ENCODE measurements around the gene ENTHD1.

Gene ENTHD1

DNA sequence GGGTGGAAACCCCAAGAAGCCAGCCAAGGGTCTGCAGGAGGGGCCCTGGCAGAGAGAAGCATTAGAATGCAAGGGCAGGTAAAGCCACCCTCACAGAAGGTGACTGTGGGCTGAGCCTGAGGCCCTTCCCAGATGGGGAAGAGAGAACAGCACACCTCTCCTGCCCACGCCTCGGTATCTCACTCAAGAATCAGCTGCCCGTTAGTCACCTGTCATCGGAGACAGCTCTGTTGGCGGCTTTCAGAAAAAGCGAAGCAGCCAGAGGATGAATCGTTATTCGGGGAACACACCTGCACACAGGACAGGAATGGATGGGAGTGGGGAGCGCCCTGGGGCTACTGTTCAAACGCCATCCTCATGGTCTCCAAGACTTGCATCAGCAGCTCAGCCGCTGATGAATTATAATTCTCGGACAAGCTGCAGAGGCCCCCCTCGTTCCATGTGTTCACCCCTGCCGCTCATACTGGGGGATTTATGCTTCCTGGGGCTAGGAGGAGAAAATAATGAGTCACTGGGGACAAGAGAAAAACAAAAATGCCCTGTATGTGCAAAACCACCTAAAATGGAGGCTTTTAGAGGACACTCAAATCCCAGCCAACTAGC is 45.0 kb upstream of the ENTHD1 start:
- no peak overlapping the region for H3K4me3 ChIP-seq (replicated peaks; ENCODE audit: low read depth, low read length)
- no peak for DNase-seq (ENCODE audit: low read depth)
- TF ChIP-seq, protein P1, sequence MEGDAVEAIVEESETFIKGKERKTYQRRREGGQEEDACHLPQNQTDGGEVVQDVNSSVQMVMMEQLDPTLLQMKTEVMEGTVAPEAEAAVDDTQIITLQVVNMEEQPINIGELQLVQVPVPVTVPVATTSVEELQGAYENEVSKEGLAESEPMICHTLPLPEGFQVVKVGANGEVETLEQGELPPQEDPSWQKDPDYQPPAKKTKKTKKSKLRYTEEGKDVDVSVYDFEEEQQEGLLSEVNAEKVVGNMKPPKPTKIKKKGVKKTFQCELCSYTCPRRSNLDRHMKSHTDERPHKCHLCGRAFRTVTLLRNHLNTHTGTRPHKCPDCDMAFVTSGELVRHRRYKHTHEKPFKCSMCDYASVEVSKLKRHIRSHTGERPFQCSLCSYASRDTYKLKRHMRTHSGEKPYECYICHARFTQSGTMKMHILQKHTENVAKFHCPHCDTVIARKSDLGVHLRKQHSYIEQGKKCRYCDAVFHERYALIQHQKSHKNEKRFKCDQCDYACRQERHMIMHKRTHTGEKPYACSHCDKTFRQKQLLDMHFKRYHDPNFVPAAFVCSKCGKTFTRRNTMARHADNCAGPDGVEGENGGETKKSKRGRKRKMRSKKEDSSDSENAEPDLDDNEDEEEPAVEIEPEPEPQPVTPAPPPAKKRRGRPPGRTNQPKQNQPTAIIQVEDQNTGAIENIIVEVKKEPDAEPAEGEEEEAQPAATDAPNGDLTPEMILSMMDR (IDR thresholded peaks at IDR 0.05; ENCODE audit: low read length, missing control alignments): no peak

DNA sequence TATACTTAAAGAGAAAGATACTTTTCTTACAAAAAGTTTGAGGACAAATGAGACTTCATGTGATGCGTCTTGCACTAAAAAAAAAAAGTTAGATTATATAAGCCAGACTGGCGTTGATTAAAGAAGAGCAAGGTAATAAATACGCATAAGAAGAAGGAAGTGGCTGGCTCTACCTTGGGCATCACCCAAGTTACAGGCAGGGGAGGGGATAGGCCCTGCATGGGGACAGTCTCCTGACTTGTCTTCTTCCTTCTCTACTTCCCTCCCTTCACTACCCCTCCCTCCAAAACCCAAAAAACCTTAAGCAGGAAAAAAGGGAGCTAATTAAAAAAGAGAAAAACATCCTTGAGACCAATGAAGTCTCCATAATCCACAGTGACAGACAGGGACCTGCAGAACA is 44.3 kb upstream of the ENTHD1 start:
- TF ChIP-seq, protein P1 (IDR thresholded peaks at IDR 0.05; ENCODE audit: low read length, missing control alignments): no peak
- no peak for DNase-seq (ENCODE audit: low read depth)
- no peak overlapping the region for H3K4me3 ChIP-seq (replicated peaks; ENCODE audit: low read depth, low read length)

DNA sequence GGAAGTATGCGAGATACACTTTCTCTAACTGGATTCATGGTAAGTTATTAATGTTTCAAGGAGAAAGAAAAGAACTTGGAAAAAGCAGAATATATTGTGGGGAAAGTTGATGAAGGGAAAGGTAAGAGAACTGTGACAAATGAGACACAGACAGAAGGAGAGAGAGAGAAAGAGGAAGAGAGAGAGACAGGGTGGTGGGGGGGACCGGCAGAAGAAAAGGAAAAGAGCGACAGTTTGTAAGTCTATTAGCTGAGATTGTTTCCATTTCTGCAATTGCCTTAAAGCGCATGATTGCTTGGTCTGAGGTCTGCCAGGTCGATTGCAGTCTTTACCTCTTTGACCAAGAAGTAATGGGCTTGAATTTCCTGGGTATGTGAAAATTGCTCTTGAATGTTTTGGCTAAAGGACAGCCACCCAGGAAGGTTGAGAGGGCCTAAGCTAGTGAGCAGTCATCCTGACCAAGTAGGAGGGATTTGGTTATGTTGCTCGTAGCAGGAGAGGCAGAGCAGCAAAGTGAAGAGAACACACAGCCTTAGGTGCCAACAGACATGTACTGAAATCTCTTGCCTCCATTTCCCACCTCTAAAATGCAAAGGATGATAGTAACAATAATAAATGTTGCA is 43.1 kb upstream of the ENTHD1 start:
- TF ChIP-seq, protein P1 (IDR thresholded peaks at IDR 0.05; ENCODE audit: low read length, missing control alignments): no peak
- H3K4me3 ChIP-seq (replicated peaks; ENCODE audit: low read depth, low read length): no peak overlapping the region
- no peak for DNase-seq (ENCODE audit: low read depth)

DNA sequence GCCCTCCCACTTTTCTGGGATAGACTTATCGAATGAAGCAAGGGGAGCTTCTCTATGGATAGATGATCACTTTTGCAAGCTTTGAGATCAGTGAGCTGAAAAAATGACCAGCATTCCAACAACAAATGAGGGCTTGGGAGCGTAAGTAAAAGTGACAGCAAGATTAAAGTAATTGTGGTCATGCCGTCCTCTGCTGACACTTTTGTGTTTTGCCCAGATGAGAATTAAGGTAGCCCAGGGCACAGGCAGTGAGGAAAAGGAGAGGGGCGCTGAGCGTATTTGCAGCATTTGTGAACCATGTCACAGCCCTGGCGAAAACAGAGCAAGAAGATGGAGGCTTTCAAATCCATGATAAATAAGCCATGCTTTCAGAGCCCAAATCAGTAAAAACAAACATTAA is 42.1 kb upstream of the ENTHD1 start:
- TF ChIP-seq, protein P1 (IDR thresholded peaks at IDR 0.05; ENCODE audit: low read length, missing control alignments): no peak
- DNase-seq (ENCODE audit: low read depth): no peak
- no peak overlapping the region for H3K4me3 ChIP-seq (replicated peaks; ENCODE audit: low read depth, low read length)

DNA sequence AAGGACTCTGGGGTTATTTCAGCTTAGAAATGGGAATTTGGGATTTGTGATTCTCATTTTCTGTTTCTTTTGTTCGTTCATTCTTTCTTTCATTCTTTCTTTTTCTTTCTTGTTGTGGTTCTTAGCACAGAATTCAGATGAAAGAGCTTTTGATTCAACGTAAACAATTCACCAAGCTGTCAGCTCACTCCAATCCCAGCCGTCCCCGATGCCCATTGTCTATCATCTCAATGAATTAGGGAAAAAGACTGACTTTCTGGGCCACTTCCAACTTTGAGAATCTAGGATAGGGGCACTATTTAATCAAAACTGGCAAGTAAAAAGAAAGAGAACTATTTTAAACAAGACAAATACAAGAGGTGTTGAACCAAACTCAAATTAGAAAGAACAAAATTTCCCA is 41.6 kb upstream of the ENTHD1 start:
- TF ChIP-seq, protein P1 (IDR thresholded peaks at IDR 0.05; ENCODE audit: low read length, missing control alignments): no peak
- no peak for DNase-seq (ENCODE audit: low read depth)
- no peak overlapping the region for H3K4me3 ChIP-seq (replicated peaks; ENCODE audit: low read depth, low read length)

DNA sequence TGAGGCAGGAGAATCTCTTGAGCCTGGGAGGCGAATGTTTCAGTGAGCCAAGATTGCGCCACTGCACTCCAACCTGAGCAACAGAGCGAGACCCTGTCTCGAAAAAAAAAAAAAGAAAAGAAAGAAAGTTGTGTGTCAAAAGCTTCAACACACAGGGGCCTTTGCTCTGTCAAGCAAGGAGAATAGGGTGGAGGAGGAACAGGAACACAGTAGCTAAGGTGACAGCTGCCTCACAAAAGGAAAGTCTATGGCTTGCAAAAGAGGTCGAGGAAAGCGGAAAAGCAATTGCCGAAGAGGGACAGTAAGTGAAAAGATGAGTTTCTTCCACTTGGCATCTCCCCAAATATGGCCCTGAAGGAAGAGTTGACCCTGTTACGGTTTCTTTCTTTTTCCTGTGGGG is 40.2 kb upstream of the ENTHD1 start:
- TF ChIP-seq, protein P1 (IDR thresholded peaks at IDR 0.05; ENCODE audit: low read length, missing control alignments): no peak
- H3K4me3 ChIP-seq (replicated peaks; ENCODE audit: low read depth, low read length): no peak overlapping the region
- DNase-seq (ENCODE audit: low read depth): no peak

Data from fibroblast of pulmonary artery (primary cell).